Measurements from ENCODE around the gene ERBB3. TPM values are rescaled to one million over a fixed set of nuclear protein-coding genes. Genes with fewer than 3 reads are reported as not detected.
A peak's percentile ranks its signal among the peaks of the same experiment; 100 is the strongest.
"Not testable (repeated sequence)": the region's sequence is repeated elsewhere in the genome, so short reads cannot be mapped to it uniquely, and the experiment has no call there.

Gene ERBB3
- total RNA-seq, 1 donor from 2014 or later = 0.07 TPM

GRCh38 chr12:56110571-56110970, 30.6 kb downstream of the ERBB3 start:
- DNase-seq (ENCODE audit: low read depth, low spot score) = no peak

GRCh38 chr12:56114084-56114483, 34.1 kb downstream of the ERBB3 start:
- no peak for DNase-seq (ENCODE audit: low read depth, low spot score)

GRCh38 chr12:56115329-56115728, 35.4 kb downstream of the ERBB3 start:
- DNase-seq (ENCODE audit: low read depth, low spot score) = no peak

- peak; percentile 79 for DNase-seq (ENCODE audit: low read depth, low spot score)
These were observed 36.5 kb downstream of the ERBB3 start, which contains the start of gene RPL41 for GRCh38 chr12:56116267-56117081. RPL41 (plus strand) TSS chr12:56116633.

DNA sequence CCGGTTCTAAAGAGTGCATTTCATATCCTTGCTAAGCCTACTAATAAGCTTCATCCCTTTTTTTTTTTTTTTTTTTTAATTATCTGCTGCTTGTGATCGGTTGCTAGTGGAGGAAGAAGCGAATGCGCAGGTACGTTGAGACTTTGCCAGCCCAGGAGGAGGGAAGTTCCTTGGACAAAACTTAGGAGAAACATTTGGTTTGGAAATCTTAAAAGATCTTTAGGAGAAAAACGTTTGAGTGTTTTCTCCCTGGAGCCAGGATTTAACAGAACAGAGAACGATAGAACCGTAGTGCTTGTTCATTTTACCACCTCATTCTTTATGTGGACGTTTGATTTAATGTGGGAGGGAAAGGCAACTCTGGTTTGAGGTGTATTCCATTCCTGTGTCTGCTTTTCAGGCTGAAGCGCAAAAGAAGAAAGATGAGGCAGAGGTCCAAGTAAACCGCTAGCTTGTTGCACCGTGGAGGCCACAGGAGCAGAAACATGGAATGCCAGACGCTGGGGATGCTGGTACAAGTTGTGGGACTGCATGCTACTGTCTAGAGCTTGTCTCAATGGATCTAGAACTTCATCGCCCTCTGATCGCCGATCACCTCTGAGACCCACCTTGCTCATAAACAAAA, 37.2 kb downstream of the ERBB3 start:
- not testable (repeated sequence) for DNase-seq (ENCODE audit: low read depth, low spot score)

GRCh38 chr12:56117778-56118687, 38.1 kb downstream of the ERBB3 start, which contains the start of gene ZC3H10:
ZC3H10 (plus strand) TSS chr12:56118266; CDS start chr12:56120563, 2,297 bp downstream.
- DNase-seq (ENCODE audit: low read depth, low spot score) = peak; percentile 95

GRCh38 chr12:56118688-56119357, 38.9 kb downstream of the ERBB3 start:
- DNase-seq (ENCODE audit: low read depth, low spot score) = no peak

DNA sequence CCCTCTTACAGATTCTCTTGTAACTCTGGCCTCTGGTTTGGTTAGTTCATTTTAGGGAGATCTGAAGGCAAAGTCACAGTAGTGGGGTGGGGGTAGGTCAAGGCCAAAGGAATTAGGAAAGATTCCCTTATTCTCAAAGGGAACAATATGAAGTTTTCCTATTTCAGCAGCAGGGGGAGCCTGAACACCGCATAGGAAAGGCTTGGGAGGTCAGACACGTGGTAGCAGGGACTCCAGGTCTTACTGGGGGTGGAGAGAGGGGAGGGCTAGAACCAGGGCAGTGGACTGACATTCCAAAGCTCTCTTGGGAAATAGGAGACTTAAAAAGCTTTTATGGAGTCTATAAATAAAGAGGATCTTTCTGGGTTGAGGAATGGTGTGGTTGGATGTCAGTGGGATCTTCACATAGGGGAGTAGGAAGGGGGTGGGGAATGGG, 39.4 kb downstream of the ERBB3 start:
- DNase-seq (ENCODE audit: low read depth, low spot score) = peak; percentile 84

DNA sequence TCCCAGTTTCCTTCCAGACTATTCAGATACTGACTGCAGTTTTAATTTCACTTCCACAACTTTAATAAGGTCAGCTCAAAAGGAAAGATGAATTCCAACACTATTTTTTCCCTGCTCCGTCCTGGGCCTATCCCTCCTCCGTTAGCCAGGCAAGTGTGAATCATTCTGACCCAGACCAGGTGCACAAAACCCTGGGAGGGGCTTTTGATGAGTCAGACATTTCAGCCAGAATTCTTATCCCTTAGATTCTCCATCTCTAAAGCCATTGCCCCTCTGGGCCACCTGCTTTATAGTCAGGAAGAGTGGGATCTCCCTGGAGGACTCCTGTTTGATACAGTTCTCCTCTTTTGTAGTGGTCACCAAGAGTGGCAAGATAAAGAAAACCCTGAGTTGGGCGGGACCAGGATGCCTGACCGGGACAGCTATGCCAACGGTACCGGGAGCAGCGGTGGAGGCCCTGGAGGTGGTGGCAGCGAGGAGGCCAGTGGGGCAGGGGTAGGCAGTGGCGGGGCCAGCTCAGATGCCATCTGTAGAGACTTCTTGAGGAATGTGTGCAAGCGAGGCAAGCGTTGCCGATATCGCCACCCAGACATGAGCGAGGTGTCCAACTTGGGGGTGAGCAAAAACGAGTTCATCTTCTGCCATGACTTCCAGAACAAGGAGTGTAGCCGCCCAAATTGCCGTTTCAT, 40.3 kb downstream of the ERBB3 start:
- DNase-seq (ENCODE audit: low read depth, low spot score) = no peak

DNA sequence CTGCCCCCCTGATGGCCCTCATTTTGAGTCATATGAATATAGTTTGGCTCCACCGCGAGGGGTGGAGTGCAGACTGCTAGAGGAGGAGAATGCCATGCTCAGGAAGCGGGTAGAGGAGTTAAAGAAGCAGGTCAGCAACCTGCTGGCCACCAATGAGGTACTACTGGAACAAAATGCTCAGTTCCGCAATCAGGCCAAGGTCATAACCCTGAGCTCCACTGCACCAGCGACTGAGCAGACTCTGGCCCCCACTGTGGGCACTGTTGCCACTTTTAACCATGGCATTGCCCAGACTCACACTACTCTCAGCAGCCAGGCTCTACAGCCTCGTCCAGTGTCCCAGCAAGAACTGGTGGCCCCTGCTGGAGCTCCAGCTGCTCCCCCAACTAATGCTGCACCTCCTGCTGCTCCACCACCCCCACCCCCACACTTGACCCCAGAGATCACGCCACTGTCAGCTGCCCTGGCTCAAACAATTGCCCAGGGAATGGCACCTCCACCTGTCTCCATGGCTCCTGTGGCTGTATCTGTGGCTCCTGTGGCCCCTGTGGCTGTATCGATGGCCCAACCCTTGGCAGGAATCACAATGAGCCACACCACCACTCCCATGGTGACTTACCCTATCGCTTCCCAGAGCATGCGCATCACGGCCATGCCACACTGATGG, 41.4 kb downstream of the ERBB3 start:
- DNase-seq (ENCODE audit: low read depth, low spot score) = no peak

DNA sequence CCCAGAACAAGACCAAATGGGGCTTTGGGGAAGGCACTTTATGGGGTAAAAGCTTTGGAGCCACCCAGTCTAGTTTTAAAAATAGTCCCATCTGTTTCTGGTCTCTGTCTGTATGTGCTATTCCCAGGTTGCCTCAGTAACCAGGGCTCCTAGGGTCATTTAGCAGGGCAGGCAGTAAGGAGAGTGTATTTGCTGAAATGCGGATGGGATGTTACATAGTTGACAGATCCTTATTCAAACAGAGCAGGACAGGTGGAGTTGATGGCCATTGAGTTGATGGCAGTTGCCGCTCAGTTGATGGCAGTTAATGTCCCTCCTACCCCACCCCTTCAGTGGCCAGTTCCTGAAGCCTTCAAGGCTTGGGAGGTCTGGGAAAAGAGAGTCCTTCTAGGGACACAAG, 42.7 kb downstream of the ERBB3 start:
- DNase-seq (ENCODE audit: low read depth, low spot score) = no peak

DNA sequence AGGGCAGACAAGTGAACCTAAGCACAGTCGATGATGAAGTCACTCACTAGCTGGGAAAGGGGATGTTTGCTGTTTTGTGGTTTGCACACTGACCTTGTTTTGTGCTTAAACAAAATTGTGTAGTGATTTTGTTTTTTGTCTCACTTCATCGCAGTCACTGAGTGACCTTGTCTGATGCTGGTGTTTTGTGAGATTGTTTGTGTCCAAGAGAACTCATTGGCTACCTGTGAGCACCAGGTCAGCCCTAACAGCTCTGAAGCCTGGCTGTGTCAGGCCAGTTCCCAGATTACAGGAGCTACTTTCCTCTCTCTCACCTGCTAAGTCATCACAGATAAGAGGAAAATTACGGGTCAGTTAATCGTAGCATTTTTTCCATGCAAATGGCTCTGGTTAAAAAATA, 44.2 kb downstream of the ERBB3 start:
- DNase-seq (ENCODE audit: low read depth, low spot score) = no peak

DNA sequence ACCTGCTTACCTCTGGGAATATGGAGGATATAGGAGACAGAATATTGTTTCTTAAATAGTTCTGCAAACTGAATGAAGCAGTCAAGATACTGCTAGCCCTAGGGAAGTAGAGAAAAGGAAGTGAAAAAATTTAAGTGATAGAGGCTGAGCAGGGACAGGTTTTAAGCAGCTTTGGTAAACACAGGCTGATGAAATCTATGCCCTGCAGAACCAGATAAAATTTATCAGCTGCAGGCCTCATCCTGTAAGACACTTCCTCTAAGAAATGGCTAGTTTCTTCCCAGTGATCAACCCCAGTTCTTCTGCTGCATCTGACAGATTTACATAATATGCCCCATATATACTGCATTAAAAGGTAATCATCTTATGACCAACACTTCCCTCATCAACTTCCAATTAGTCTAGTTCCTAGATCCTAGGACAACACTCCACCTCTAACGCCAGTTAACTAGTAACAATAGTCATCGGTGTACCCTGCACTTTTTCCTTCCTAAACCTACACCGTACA, 46.8 kb downstream of the ERBB3 start:
- DNase-seq (ENCODE audit: low read depth, low spot score) = no peak

DNA sequence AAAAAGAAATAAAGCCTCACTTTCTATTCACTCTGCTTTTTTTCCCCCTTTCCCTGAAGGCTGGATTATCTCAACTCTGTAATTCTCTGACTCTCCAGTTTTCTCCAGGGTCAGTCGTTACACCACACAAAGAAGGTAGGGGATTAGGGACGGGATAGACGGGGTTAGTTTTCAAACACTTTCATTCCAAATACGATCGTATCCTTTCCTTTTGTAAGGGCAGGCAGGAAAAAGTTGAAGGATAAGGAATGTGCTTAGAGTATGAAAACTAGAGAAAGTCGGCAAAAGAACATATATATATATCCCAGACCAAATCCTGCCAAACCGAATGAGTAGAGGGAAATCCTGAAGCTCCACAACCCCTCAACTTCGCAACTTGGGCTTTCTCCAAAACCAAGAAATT, 47.5 kb downstream of the ERBB3 start:
- DNase-seq (ENCODE audit: low read depth, low spot score) = no peak

- peak; percentile 99 for DNase-seq (ENCODE audit: low read depth, low spot score)
These were observed 48.1 kb downstream of the ERBB3 start, which contains the start of gene ESYT1 for GRCh38 chr12:56127888-56128669. ESYT1 (plus strand) TSS chr12:56128267; CDS start chr12:56128320, 53 bp downstream.

DNA sequence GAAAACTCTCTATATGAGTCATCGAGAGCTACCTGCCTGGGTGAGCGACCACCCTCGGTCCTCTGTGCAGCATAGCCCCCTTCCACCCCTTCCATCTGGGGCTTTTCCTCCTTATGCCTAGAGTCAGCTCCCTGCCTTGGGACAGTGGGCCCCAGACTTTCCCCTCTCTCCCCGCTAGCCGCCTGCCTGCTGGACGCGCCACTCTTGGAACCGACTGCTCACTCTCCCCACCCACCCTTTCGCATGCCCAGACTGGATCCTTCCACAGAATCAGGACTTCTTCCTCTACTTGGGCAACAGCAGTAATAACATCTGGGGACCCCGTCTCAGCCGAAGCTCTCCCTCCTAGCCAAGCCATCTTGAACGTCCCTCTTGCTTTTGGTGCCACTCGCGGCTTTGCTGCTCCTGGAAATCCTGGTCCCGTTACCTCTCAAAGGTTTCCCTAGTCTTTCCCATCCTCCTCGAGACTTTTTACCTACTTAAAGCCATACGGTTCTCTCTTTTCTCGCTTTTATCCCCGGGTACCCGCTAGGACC, 48.8 kb downstream of the ERBB3 start:
- DNase-seq (ENCODE audit: low read depth, low spot score) = no peak

DNA sequence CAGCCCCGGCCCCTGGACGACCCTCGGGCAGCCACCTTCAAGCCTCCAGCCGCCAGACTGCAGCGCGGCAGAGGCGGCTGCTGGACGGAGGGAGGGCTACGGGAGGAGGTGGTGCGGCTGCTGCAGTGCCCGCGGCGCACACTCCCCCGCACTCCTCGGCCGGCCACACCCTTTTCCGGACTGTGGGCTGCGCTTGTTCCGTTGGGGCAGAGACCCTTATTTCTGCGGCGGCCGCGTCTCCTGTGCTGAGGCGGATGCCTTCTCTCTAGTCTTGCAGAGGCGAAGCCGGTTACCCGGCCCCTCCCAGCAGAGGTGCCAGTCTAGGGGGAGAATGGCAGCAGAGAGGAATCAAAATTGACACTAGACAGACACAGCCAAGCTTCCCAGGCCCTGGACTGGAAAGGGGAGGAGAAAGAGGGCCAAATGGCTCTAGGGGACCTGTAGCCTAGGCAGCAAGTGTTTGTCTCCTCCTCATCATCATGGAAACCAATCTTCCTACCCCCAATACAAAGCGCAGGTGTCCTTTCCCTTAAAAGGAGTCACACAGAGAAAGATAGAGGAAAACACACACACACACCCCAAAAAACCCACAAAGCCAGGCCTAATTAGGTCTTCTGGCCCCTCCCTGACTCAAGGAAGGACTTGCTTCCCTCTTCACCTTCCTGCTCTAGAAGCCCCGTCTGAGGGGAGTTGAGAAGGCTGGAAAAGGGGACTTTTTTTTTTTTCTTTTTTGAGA, 49.4 kb downstream of the ERBB3 start:
- no peak for DNase-seq (ENCODE audit: low read depth, low spot score)
